ENCODE measurements around the gene ZNF148.

Gene ZNF148

GRCh38 chr3:125192190-125193035 lies 182.7 kb downstream of the ZNF148 start:
- POLR2A ChIA-PET = interaction anchor here (0.6 kb wide), 1 partner anchor 26 kb away, joined by 3 read pairs; no protein-coding TSS in a partner anchor
- no peaks in the 10 kb centered on the region for H3K36me3 ChIP-seq (ENCODE audit: control insufficient read depth in 2 of 2, insufficient read depth in 1 of 2, low read length in 2 of 2)
- H3K4me3 ChIP-seq (ENCODE audit: low read depth, low read length) = no peak overlapping the region
- no peaks in the 10 kb centered on the region for H3K4me1 ChIP-seq (ENCODE audit: control insufficient read depth, insufficient read depth, low read length)
- TF ChIP-seq ZNF561 (tag by site-specific recombination; IDR thresholded peaks at IDR 0.05; ENCODE audit: borderline replicate concordance) = no peak
- TF ChIP-seq ZNF211 (tag by site-specific recombination; IDR thresholded peaks at IDR 0.05; ENCODE audit: low read depth) = no peak
- H3K9me3 ChIP-seq (ENCODE audit: control insufficient read depth, insufficient read depth, low read depth, low read length) = no peaks in the 10 kb centered on the region
- CTCF ChIA-PET = no interaction called here
- H3K27ac ChIP-seq (ENCODE audit: extremely low read depth, low read depth, low read length) = no peak overlapping the region

- no peak overlapping the region for H3K4me3 ChIP-seq (ENCODE audit: low read depth, low read length)
- H3K4me1 ChIP-seq (ENCODE audit: control insufficient read depth, insufficient read depth, low read length) = no peaks in the 10 kb centered on the region
- TF ChIP-seq ZNF571 (tag by site-specific recombination; IDR thresholded peaks at IDR 0.05) (no peak), KLF8 (tag by site-specific recombination; IDR thresholded peaks at IDR 0.05) (no peak), ZNF626 (tag by site-specific recombination; IDR thresholded peaks at IDR 0.05) (no peak), ZNF529 (tag by site-specific recombination; IDR thresholded peaks at IDR 0.05; ENCODE audit: insufficient replicate concordance) (no peak), ZNF785 (tag by site-specific recombination; IDR thresholded peaks at IDR 0.05) (no peak), KLF10 (tag by site-specific recombination; IDR thresholded peaks at IDR 0.05) (no peak), KLF7 (tag by site-specific recombination; IDR thresholded peaks at IDR 0.05; ENCODE audit: borderline replicate concordance) (no peak)
- ChIA-PET CTCF (interaction anchor here (0.6 to 1.0 kb wide), 2 partner anchors 41 to 116 kb away, joined by 3 read pairs; no protein-coding TSS in a partner anchor), POLR2A (interaction anchor here (0.6 kb wide), 1 partner anchor 25 kb away, joined by 3 read pairs; no protein-coding TSS in a partner anchor)
- H3K9me3 ChIP-seq (ENCODE audit: control insufficient read depth, insufficient read depth, low read depth, low read length) = no peaks in the 10 kb centered on the region
- no peak overlapping the region for H3K27ac ChIP-seq (ENCODE audit: extremely low read depth, low read depth, low read length)
- H3K36me3 ChIP-seq (ENCODE audit: control insufficient read depth in 2 of 2, insufficient read depth in 1 of 2, low read length in 2 of 2) = no peaks in the 10 kb centered on the region
These were observed 183.4 kb downstream of the ZNF148 start for GRCh38 chr3:125191730-125192129.

GRCh38 chr3:125191256-125191655 lies 183.9 kb downstream of the ZNF148 start:
- ChIA-PET POLR2A (no interaction called here), CTCF (interaction anchor here (0.6 to 1.0 kb wide), 2 partner anchors 41 to 116 kb away, joined by 3 read pairs; no protein-coding TSS in a partner anchor)
- TF ChIP-seq RBAK (tag by site-specific recombination; IDR thresholded peaks at IDR 0.05) (no peak), TRIM28 (IDR thresholded peaks at IDR 0.05; ENCODE audit: borderline replicate concordance, low read length) (no peak), ZNF18 (tag by site-specific recombination; IDR thresholded peaks at IDR 0.05) (no peak), ZNF843 (tag by site-specific recombination; IDR thresholded peaks at IDR 0.05) (no peak), ZBTB11 (tag by site-specific recombination; conservative IDR thresholded peaks at IDR 0.05; ENCODE audit: low read depth) (no peak), ELK4 (IDR thresholded peaks at IDR 0.05; ENCODE audit: borderline replicate concordance, low read depth, low read length) (no peak), YY2 (tag by site-specific recombination; IDR thresholded peaks at IDR 0.05) (no peak), ZNF19 (tag by site-specific recombination; IDR thresholded peaks at IDR 0.05; ENCODE audit: low read depth) (no peak), ZNF174 (tag by site-specific recombination; IDR thresholded peaks at IDR 0.05) (no peak), ZNF639 (tag by site-specific recombination; IDR thresholded peaks at IDR 0.05) (no peak), ZNF555 (tag by site-specific recombination; conservative IDR thresholded peaks at IDR 0.05) (no peak), ZBTB8A (tag by site-specific recombination; IDR thresholded peaks at IDR 0.05) (no peak), ZNF548 (tag by site-specific recombination; IDR thresholded peaks at IDR 0.05) (no peak), KLF1 (tag by site-specific recombination; IDR thresholded peaks at IDR 0.05) (no peak), ZNF600 (tag by site-specific recombination; IDR thresholded peaks at IDR 0.05) (no peak), ZBTB1 (tag by site-specific recombination; IDR thresholded peaks at IDR 0.05) (no peak)

More at GRCh38 chr3:125191256-125191655, 183.9 kb downstream of the ZNF148 start:
- no peaks in the 10 kb centered on the region for H3K4me1 ChIP-seq (ENCODE audit: control insufficient read depth, insufficient read depth, low read length)
- no peaks in the 10 kb centered on the region for H3K9me3 ChIP-seq (ENCODE audit: control insufficient read depth, insufficient read depth, low read depth, low read length)
- H3K36me3 ChIP-seq (ENCODE audit: control insufficient read depth in 2 of 2, insufficient read depth in 1 of 2, low read length in 2 of 2) = no peaks in the 10 kb centered on the region
- H3K27ac ChIP-seq (ENCODE audit: extremely low read depth, low read depth, low read length) = no peak overlapping the region
- H3K4me3 ChIP-seq (ENCODE audit: low read depth, low read length) = no peak overlapping the region

Measured in HEK293 (cell line).